GF-D8 (cell line): ENCODE measurements around the gene QSER1.
"Not testable (repeated sequence)": the region's sequence is repeated elsewhere in the genome, so short reads cannot be mapped to it uniquely, and the experiment has no call there.

Source experiments
- DNase-seq: peaks from one replicate; lab custom pipeline; 2025; lab: John Stamatoyannopoulos, UW

The QSER1 gene

DNA sequence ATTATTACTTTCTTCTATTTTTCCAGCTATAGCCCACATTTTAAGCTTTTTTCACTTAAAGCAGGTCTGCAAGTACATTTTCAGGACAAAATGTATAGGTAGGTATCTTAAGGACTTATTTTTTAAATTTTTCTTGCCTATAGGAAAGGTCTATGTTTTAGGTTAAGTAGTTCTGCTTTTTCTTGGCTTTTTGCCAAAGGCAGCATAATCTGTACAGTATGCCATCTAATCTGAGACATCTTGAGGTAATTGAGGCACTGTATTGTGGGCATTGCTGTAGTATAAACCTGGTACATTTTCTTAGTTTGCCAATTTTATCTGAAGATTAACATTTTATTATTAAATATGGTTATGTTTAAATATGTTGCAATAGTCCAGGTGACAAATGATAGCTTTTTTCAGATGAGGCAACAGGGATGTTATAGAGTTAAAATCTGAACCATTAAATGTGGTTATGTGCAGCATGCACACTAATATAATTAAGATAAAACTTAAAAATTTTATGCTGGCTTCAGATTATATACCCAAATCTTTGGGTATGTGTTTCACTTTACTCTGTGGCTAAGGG, 42.9 kb downstream of the QSER1 start:
- DNase-seq, result no peak

DNA sequence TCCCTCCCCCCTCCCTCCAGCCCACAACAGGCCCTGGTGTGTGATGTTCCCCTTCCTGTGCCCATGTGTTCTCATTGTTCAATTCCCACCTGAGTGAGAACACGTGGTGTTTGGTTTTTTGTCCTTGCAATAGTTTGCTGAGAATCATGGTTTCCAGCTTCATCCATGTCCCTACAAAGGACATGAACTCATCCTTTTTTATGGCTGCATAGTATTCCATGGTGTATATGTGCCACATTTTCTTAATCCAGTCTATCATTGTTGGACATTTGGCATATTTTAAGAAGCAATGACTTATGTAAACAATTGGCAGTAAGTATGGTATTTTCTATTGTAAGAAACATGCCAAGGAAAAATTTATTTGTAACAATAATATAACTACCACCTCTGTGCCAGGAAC, 43.6 kb downstream of the QSER1 start:
- DNase-seq, result not testable (repeated sequence)

DNA sequence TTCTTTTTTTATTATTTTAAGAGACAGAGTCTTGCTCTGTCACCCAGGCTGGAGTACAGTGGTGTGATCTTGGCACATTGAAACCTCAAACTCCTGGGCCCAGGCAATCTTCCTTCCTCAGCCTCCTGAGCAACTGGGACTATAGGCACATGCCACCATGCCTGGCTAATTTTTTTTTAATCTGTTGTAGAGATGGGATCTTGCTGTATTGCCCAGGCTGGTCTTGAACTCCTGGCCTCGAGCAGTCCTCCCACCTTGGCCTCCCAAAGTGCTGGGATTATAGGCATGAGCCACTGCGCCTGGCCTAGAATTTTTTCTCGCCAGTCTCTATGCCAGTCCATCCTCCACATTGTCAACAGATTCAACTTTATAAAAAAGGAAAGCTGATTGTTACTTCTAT, 44.7 kb downstream of the QSER1 start:
- not testable (repeated sequence) for DNase-seq

DNA sequence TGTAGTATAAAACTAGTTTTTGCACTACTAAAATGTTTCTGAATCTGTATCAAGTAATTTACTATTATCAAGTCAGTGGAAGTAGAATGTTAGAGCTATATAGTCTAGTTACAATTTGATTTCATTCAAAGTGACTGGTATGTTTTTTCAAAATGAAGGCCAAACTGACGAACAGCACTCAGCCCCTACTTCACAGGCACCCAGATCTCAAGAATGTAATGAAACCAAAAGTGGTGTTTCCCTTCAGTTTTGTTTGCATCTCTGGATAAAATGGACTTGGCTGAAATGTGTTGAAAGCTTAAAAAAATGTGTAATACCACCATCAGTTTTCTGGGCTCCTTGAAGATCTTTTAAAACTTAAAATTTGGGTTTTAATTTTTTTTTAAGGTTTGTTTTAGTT, 46.4 kb downstream of the QSER1 start:
- DNase-seq, result no peak

DNA sequence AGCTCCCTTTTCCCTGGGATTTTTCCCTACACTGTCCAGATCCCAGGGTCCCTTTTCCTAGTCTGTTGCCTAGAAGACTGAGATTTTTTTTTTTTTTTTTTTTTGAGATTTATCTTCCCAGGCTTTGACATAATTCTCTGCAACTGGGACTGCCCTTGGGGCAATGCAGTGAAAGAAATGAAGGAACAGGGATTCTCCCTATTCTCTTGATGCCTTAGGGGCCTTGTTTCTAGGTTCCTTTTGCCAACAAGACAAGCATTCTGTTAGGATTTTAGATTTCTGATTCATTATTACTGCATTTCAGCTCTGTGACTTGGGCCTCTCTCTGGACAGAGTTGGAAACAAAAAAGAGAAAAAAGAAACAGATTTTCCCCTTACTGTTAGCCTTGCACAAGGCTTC, 47.3 kb downstream of the QSER1 start:
- no peak for DNase-seq

DNA sequence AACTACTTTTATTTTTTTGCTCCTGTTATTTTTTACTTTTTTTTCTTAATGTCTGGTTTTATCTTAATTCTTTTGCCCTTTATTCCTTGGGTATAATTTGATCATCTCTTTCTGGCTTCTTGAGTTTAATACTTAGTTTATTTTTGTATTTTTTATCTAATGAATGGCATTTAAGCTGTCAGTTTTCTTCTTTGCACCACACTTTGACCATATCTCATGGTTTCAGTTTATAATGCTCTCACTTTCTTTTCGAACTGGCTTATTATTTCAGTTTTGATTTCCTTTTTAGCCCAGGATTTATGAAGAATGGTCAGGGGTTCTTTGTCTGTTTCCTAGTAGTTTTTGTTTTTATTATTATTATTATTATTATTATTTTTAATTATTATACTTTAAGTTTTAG, 48.3 kb downstream of the QSER1 start:
- no peak for DNase-seq

DNA sequence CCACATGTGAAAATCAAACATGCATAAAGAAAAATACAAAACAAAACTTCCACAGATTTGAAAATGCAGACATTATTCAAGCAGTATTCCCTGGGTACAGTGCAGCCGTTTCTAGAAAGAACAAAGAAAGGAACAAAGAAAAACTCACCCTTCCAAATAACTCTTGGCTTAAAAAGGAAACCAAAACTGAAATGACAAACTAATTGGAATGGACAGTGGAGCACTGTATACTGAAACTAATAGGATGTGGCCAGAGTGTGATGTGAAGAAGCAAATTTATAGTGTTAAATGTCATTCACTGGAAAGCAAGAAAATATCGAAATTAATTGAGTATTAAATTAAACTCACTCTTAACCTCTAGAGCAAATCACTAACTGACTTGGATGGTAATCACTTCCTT, 55.4 kb downstream of the QSER1 start:
- DNase-seq, result no peak

DNA sequence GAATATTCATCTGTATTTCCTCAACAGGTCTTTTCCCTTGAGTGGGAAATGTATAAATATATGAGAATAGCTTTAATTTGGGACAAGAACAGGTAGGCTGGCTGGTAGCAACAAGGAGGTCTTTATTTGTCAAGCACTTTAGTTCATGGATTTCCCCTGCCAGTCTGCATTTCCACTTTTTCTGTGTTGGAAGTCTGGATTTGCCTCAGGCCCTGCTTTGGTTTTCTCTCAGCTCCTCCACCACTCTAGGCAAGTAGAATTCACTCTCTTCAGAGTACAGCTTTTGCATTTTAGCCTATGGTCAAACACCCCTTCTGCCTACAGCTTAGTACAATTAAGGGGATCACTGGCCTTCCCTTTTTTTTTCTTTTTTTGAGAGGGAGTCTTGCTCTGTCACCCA, 57.1 kb downstream of the QSER1 start:
- DNase-seq, result no peak

DNA sequence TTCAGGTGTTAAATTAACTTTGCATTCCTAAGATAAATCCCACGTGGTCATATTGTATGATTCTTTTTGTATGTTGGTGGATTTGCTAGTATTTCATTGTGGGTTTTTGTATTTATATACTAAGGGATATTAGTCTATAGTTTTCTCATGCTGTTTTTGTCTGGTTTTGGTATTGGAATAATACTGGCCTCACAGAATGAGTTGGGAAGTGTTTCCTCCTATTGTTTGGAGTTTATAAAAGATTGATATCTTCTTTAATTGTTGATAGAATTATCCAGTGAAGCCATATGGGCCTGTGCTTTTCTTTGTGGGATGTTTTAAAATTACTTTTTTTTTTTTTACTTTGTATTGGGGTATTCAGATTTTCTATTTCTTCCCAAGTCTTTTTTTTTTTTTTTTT, 59.8 kb downstream of the QSER1 start:
- DNase-seq, result no peak

DNA sequence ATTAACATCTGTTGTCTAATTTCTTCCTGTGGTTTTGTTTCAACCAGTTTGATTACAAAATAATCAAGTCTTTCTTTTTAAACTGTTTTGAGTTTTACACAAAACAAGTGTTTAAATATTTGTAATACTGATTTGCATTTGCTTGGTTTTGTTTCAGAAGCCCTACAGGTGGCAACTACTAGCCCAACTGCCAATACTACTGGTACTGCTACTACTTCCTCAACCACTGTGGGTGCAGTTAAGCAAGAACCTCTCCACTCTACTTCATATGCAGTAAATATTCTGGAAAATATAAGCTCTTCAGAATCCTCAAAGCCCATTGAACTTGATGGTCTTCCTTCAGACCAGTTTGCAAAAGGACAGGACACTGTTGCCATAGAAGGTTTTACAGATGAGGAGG, 61.1 kb downstream of the QSER1 start:
- DNase-seq, result no peak

DNA sequence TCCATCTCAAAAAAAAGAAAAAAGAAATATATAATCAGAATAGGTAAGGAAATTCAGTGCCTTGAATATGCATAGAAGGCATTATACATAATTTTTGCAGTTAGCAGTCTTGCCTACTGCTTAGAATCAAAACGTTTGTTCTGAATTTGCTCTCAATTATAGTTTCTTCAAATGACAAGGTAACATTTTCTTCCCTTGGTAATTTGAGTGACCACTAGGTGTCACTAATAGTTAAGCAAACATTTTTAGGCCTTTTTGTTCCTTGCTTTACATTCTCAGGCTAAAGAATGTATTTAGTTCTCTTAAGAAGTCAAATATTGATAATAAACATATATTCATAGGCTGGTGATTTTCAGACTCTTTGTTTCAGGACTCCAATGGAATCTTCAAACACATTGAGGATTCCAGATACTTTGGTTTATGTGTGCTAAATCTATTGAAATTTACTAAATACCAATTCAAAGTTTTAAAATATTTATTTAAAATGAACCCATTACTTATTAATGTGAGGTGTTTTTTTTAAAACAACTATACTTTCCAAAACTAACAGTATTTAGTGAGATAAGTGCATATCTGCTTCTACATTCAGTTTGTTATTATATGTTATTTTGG, 68.0 kb downstream of the QSER1 start:
- DNase-seq, result no peak

DNA sequence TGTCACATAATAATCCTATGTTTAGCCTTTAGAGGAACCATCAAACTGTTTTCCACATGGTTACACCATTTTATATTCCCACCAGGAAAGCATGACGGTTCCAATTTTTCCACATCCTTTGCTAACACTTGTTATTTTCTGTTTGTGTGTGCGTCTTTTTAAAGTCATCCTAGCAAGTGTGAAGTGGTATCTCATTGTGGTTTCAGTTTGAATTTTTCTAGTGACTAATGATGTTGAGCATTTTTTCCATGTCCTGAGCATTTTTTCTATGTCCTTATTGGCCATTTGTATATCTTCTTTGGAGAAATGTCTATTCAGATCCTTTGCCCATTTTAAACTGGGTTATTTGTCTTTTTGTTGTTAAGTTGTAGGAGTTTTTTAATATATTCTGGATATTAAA, 69.4 kb downstream of the QSER1 start:
- DNase-seq, result no peak

DNA sequence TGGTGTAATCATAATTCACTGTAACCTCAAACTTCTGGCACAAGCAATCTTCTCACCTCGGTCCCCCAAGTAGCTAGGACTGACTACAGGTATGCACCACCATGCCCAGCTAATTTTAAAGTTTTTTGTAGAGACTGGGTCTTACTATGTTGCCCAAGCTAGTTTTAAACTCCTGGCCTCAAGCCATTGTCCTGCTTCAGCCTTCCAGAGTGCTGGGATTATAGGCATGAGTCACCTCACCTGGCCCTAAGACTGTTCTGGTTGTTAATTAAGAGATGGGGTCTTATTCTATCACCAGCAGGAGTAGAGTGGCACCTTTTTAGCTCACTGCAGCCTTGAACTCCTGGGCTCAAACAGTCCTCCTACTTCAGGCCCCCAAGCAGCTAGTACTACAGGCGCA, 71.1 kb downstream of the QSER1 start:
- DNase-seq, result no peak

DNA sequence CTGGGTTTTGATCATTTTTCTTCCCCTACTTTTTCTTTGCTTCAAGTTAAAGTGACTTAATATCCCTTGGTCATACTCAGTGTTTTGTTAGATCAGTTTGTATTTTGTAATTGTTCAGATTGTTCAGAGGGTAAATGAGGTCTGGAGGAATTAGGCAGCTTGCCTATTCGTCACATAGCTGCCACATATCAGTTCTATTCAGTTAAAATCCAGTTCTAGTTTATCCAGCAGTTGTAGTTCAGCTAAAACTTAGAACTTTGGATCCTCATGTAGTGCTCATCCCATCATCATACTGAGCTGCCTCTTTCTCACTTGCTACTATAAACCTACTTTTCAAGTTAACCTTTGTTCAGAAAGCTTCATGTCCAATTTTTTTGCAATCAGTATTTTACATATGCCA, 75.9 kb downstream of the QSER1 start:
- no peak for DNase-seq

DNA sequence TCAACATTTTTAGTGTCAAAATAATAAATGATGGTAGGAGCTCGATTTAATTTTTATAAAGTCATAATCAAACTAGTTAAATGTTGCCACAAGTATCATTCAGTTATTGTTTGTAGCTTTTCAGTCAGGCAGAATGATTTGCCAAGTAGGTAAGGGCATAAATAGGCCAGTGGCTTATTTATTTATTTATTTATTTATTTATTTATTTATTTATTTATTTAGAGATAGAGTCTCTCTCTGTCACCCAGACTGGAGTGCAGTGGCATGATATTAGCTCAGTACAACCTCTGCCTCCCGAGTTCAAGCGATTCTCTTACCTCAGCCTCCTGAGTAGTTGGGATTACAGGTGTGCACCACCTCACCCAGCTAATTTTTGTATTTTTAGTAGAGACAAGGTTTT, 79.6 kb downstream of the QSER1 start:
- DNase-seq, result not testable (repeated sequence)

DNA sequence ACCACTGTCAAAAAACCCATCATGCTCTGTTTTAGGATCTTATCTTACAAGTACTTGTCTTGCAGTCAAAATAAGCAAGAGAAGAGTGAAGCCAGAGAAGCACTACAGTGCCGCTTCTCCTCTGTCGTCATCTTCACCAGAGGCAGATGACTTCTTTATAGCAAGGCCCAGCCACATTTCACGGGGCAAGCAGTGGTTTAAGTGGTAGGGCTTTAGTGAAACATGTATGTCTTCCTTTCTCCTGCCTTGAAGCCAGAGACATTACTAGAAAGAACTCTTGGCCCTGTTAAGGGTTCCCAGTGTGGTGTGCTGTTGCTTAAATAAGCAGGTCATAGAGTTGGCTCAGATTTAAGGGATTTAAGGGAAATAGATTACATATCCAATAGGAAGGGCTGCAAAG, 80.2 kb downstream of the QSER1 start:
- DNase-seq, result no peak

DNA sequence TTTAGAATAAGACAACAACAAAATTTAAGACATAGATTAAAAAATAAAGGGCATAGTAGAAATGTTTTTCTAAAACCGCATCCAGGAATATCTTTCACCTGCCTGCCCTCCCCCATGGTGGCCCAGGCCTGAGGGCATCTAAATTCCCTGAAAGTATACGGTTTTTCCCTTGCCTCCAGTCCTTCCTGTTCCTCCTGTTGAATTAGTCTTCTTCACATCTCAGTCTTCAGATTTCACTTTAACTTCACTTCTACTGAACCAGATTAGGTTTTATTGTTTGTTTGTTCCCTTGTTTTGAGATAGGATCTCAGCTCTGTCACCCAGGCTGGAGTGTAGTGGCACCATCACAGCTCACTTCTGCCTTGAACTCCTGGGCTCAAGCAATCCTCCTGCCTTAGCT, 90.0 kb downstream of the QSER1 start:
- no peak for DNase-seq

DNA sequence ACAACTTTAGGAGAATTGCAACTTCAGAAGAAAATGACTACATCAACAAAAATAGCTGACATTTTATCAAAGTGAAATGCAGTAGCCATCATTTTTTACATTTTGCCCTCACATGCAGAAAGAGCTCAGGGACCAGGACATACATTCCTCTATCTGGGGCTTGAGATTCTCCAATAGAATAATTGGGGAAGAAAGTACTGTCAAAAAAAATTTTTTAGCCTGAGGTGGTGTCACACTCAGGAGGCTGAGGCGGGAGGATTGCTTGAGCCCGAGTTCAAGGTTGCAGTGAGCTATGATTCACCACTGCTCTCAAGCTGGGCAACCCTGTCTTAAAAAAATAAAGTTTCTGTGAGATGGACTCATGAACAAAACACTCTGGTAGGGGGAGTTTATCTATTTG, 90.9 kb downstream of the QSER1 start:
- no peak for DNase-seq

DNA sequence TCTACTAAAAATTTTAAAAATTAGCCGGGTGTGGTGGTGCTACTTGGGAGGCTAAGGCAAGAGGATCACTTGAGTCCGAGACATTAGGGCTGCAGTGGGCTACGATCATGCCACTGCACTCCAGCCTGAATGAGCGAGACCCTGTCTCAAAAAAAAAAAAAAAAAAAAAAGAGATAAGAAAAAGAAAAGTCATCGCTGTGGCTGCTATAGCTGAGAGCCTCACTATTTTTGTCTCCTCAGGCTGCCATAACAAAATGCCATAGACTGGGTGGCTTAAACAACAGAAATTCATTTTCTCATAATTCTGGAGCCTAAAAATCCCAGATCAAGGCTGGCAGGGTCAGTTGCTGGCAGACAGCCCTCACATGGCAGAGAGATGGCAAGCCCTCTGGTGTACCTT, 93.0 kb downstream of the QSER1 start:
- DNase-seq, result no peak

DNA sequence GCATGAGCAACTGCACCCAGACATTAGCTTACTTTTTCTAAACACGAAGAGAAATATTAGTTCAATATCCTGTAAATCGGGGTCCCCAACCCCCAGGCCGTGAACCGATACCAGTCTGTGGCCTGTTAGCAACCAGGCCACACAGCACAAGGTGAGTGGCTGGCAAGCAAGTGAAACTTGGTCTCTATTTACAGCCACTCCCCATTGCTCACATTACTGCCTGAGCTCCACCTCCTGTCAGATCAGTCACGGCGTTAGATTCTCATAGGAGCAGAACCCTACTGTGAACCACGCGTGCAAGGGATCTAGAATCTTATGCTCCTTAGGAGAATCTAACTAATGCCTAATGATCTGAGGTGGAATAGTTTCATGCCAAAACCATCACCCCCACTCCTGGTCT, 95.2 kb downstream of the QSER1 start:
- no peak for DNase-seq

DNA sequence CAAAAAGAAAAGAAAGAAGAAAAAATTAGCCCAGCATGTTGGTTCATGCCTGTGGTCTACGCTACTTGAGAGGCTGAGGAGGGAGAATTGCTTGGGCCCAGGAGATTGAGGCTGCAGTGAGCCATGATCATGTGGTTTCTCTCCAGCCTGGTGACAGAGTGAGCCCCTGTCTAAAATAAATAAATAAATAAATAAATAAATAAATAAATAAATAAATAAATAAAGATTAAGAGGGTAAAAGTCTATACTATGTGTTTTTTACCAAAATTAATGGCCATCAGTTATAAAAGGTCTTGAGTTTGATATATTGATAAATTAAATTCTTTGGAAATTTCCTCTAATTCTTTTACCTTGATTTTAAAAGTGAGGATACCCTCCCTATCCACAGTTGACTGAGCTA, 97.9 kb downstream of the QSER1 start:
- no peak for DNase-seq

DNA sequence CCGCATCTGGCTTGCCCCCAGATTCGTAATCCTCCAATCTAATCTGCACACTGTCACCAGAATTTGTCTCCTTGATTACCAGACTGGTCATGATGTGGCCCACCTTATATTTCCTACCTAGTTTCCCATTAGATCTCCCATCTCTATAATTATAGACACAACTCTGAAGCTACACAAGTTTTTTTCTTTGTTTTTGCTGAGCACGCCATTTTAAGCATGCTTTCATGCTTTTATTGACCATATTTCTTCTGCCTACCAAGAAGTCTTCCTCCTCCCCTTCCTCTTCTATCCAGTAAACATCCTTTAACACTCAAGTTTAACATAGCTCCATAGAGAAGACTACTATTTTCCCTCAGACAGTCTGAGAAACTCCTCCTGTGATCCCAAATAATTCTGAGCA, 98.8 kb downstream of the QSER1 start:
- DNase-seq, result no peak

DNA sequence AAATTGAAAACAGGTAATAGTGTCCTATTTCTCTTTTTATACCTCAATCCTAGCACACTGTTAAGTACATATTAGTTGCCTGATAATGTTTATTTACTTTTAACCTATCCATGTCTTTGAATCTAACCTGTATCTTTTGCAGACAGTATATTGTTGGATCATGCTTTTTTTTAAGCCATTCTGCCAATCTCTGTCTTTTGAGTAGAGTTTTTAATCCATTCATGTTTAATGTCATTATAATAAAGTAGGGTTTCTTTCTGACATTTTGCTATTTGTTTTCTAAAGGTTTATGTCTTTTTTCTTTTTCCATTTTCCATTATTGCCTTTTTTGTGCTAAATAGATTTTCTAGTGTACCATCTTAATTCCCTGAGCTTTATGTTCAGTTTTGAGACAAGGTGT, 99.3 kb downstream of the QSER1 start:
- no peak for DNase-seq

DNA sequence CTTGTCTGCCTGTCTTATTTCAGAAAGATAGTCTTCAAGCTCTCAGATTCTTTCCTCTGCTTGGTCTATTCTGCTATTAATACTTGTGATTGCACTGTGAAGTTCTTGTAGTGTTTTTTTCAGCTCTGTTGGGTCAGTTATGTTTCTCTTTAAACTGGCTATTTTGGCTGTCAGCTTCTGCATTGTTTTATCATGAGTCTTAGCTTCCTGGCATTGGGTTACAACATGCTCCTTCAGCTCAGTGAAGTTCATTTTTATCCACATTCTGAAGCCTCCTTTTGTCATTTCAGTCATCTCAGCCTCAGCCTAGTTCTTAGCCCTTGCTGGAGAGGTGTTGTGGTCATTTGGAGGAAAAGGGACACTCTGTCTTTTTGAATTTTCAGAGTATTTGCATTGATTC, 107.6 kb downstream of the QSER1 start:
- DNase-seq, result no peak

DNA sequence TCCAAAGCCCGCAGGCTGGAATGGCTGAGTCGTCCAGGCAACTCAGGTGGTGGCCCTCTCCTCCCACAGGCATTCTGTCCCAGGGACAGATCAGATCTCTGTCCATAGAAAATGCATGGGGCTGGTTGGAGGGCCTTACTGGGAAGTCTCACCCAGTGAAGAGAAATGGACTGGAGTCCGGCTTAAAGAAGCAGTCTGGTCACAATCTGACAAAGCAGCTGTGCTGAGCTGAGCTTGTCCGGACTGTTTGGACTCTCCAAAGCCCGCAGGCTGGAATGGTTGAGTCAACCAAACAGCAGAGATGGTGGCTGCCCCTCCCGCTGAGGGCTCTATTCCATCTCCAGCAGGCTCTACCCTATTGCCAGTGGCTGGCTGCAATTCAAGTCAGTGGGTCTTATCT, 108.7 kb downstream of the QSER1 start:
- DNase-seq, result no peak
